SH-SY5Y (cell line): ENCODE measurements around the gene EVX2.

Experiments used
- GATA2 ChIP-seq: IDR thresholded peaks from 2 replicates; pipeline ENCODE4 v1.6.1; 2011; ENCODE audit warnings: mild to moderate bottlenecking, low read depth, low read length
- GATA3 ChIP-seq: IDR thresholded peaks from 2 replicates; pipeline ENCODE4 v1.6.1; 2011; ENCODE audit warnings: low read depth, mild to moderate bottlenecking, low read length, moderate library complexity

DNA sequence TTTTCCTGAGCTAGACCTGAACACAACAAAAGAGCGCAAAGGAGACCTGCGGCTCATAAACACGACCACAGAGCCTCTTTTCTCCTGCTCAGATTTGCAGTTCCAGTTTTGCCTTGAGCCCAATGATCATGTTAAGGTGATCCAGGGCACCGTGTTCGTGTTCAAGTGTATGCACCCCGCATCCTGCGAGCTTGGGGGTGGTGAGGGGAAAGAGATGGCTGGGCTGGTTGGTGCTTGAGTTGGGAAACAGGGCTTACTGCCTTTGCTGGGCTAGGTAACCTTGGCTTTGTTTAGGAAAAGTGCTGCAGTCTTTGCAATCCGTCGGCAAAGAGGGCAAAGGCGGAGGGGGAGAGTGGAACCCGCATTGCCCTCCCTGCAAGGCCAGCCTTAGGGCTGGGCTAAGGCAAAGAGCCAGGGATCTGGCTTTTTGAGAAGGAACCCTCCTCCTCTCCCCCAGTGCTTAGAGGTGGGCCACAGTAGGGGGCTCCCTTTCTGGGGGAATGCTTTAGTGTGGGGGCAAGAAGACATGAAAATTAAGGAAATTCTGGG, 34.1 kb upstream of the EVX2 start:
- no peak for TF ChIP-seq GATA2
- TF ChIP-seq GATA3: no peak
